HEK293 (cell line): ENCODE results near the gene NUP88.
A peak's percentile ranks its signal among the peaks of the same experiment; 100 is the strongest.

Source experiments
- BCL11A ChIP-seq: fragments of 450-650 bp; formaldehyde crosslinking; IDR thresholded peaks from 2 replicates; pipeline ENCODE4 v1.5.1; 2016; ENCODE audit warnings: low read depth, missing biosample characterization, missing genetic modification characterization
- BCL11B ChIP-seq: fragments of 450-650 bp; formaldehyde crosslinking; IDR thresholded peaks from 2 replicates; pipeline ENCODE4 v1.5.1; 2016; ENCODE audit warnings: low read depth, missing biosample characterization, missing genetic modification characterization
- GLI4 ChIP-seq: fragments of 450-650 bp; formaldehyde crosslinking; IDR thresholded peaks from 2 replicates; pipeline ENCODE4 v1.5.1; 2016; ENCODE audit warnings: missing biosample characterization, missing genetic modification characterization
- KLF16 ChIP-seq: fragments of 450-650 bp; formaldehyde crosslinking; IDR thresholded peaks from 2 replicates; pipeline ENCODE4 v1.5.1; 2017; ENCODE audit warnings: missing biosample characterization, missing genetic modification characterization
- PRDM10 ChIP-seq: fragments of 450-650 bp; formaldehyde crosslinking; IDR thresholded peaks from 2 replicates; pipeline ENCODE4 v1.5.1; 2016; ENCODE audit warnings: missing biosample characterization, missing genetic modification characterization
- WT1 ChIP-seq: fragments of 450-650 bp; formaldehyde crosslinking; IDR thresholded peaks from 2 replicates; pipeline ENCODE4 v1.5.1; 2016; ENCODE audit warnings: missing biosample characterization, missing genetic modification characterization
- ZBTB10 ChIP-seq: fragments of 450-650 bp; formaldehyde crosslinking; IDR thresholded peaks from 2 replicates; pipeline ENCODE4 v1.5.1; 2016; ENCODE audit warnings: missing biosample characterization, missing genetic modification characterization
- ZBTB11 ChIP-seq: fragments of 450-650 bp; formaldehyde crosslinking; conservative IDR thresholded peaks from 2 replicates; pipeline ENCODE4 v1.5.1; 2016; ENCODE audit warnings: low read depth, missing biosample characterization, missing genetic modification characterization
- ZBTB26 ChIP-seq: fragments of 450-650 bp; formaldehyde crosslinking; optimal IDR thresholded peaks from 2 replicates; pipeline ENCODE3; 2016; ENCODE audit warnings: missing biosample characterization, mild to moderate bottlenecking, missing genetic modification characterization
- ZBTB8A ChIP-seq: fragments of 450-650 bp; formaldehyde crosslinking; IDR thresholded peaks from 2 replicates; pipeline ENCODE4 v1.5.1; 2016; ENCODE audit warnings: missing biosample characterization, missing genetic modification characterization
- ZNF114 ChIP-seq: fragments of 450-650 bp; formaldehyde crosslinking; IDR thresholded peaks from 2 replicates; pipeline ENCODE4 v1.5.0; 2017; ENCODE audit warnings: missing biosample characterization, missing genetic modification characterization
- ZNF174 ChIP-seq: fragments of 450-650 bp; formaldehyde crosslinking; IDR thresholded peaks from 2 replicates; pipeline ENCODE4 v1.5.0; 2017; ENCODE audit warnings: missing biosample characterization, mild to moderate bottlenecking, missing genetic modification characterization
- ZNF280C ChIP-seq: fragments of 450-650 bp; formaldehyde crosslinking; IDR thresholded peaks from 2 replicates; pipeline ENCODE4 v1.5.1; 2016; ENCODE audit warnings: missing biosample characterization, missing genetic modification characterization
- ZNF433 ChIP-seq: fragments of 450-650 bp; formaldehyde crosslinking; IDR thresholded peaks from 2 replicates; pipeline ENCODE4 v1.5.1; 2016; ENCODE audit warnings: missing biosample characterization, missing genetic modification characterization, low read depth
- ZNF510 ChIP-seq: fragments of 450-650 bp; formaldehyde crosslinking; IDR thresholded peaks from 2 replicates; pipeline ENCODE4 v1.5.1; 2018; ENCODE audit warnings: mild to moderate bottlenecking, missing genetic modification characterization, missing biosample characterization; ENCODE audit not compliant: insufficient replicate concordance
- ZNF544 ChIP-seq: fragments of 450-650 bp; formaldehyde crosslinking; IDR thresholded peaks from 2 replicates; pipeline ENCODE4 v1.5.0; 2017; ENCODE audit warnings: missing biosample characterization, missing genetic modification characterization
- ZNF555 ChIP-seq: fragments of 450-650 bp; formaldehyde crosslinking; conservative IDR thresholded peaks from 2 replicates; pipeline ENCODE4 v1.5.1; 2017; ENCODE audit warnings: missing biosample characterization, mild to moderate bottlenecking, missing genetic modification characterization, inconsistent platforms
- ZNF600 ChIP-seq: fragments of 450-650 bp; formaldehyde crosslinking; IDR thresholded peaks from 2 replicates; pipeline ENCODE4 v1.5.1; 2016; ENCODE audit warnings: missing biosample characterization, missing genetic modification characterization
- ZNF76 ChIP-seq: fragments of 450-650 bp; formaldehyde crosslinking; IDR thresholded peaks from 2 replicates; pipeline ENCODE4; 2016; ENCODE audit warnings: low read depth, missing biosample characterization, missing genetic modification characterization, borderline replicate concordance
- ZSCAN16 ChIP-seq: fragments of 450-650 bp; formaldehyde crosslinking; IDR thresholded peaks from 2 replicates; pipeline ENCODE4 v1.5.1; 2016; ENCODE audit warnings: missing biosample characterization, missing genetic modification characterization
- TF ChIP-seq, protein P1 (sequence below): fragments of 450-650 bp; formaldehyde crosslinking; IDR thresholded peaks from 2 replicates; pipeline ENCODE4 v1.5.1; 2016; ENCODE audit warnings: missing biosample characterization, missing genetic modification characterization
- TF ChIP-seq, protein P2 (sequence below): fragments of 450-650 bp; formaldehyde crosslinking; IDR thresholded peaks from 2 replicates; pipeline ENCODE4 v1.5.1; 2016; ENCODE audit warnings: missing biosample characterization, missing genetic modification characterization

The NUP88 gene

GRCh38 chr17:5419356-5419958 is at the start of gene NUP88 (continued):
- no peak for TF ChIP-seq ZNF76 (tag by site-specific recombination)
- no peak for TF ChIP-seq ZSCAN16
- peak; percentile 19 for TF ChIP-seq ZNF600
- TF ChIP-seq ZBTB11 (tag by site-specific recombination), result peak; percentile 93
- no peak for TF ChIP-seq ZNF544
- TF ChIP-seq BCL11A (tag by site-specific recombination), result no peak
- no peak for TF ChIP-seq WT1
- TF ChIP-seq ZBTB26 (tag by site-specific recombination), result no peak
- TF ChIP-seq, protein P1, sequence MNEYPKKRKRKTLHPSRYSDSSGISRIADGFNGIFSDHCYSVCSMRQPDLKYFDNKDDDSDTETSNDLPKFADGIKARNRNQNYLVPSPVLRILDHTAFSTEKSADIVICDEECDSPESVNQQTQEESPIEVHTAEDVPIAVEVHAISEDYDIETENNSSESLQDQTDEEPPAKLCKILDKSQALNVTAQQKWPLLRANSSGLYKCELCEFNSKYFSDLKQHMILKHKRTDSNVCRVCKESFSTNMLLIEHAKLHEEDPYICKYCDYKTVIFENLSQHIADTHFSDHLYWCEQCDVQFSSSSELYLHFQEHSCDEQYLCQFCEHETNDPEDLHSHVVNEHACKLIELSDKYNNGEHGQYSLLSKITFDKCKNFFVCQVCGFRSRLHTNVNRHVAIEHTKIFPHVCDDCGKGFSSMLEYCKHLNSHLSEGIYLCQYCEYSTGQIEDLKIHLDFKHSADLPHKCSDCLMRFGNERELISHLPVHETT (tag by site-specific recombination), result peak; percentile 49; the same call in 1 of the 2 replicates
- 0 out of 2 replicates have a peak, but pooled peaks have one; percentile 59 for TF ChIP-seq GLI4 (tag by site-specific recombination)
- TF ChIP-seq PRDM10 (tag by site-specific recombination), result peak; percentile 97
- peak; percentile 48; the same call in 1 of the 2 replicates for TF ChIP-seq BCL11B
- TF ChIP-seq ZNF174 (tag by site-specific recombination), result no peak
- no peak for TF ChIP-seq ZNF433
- peak; percentile 95 for TF ChIP-seq ZBTB10 (tag by site-specific recombination)
- 0 out of 2 replicates have a peak, but pooled peaks have one; percentile 22 for TF ChIP-seq KLF16
- TF ChIP-seq ZNF280C (tag by site-specific recombination), result no peak
- TF ChIP-seq, protein P2, sequence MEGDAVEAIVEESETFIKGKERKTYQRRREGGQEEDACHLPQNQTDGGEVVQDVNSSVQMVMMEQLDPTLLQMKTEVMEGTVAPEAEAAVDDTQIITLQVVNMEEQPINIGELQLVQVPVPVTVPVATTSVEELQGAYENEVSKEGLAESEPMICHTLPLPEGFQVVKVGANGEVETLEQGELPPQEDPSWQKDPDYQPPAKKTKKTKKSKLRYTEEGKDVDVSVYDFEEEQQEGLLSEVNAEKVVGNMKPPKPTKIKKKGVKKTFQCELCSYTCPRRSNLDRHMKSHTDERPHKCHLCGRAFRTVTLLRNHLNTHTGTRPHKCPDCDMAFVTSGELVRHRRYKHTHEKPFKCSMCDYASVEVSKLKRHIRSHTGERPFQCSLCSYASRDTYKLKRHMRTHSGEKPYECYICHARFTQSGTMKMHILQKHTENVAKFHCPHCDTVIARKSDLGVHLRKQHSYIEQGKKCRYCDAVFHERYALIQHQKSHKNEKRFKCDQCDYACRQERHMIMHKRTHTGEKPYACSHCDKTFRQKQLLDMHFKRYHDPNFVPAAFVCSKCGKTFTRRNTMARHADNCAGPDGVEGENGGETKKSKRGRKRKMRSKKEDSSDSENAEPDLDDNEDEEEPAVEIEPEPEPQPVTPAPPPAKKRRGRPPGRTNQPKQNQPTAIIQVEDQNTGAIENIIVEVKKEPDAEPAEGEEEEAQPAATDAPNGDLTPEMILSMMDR (tag by site-specific recombination), result no peak
- TF ChIP-seq ZNF510 (tag by site-specific recombination), result no peak
- TF ChIP-seq ZBTB8A (tag by site-specific recombination), result no peak
- no peak for TF ChIP-seq ZNF114 (tag by site-specific recombination)
- TF ChIP-seq ZNF555 (tag by site-specific recombination), result no peak
